Iris pigment epithelial cell (primary cell): Measurements from ENCODE around the gene TPRN.
A peak's percentile ranks its signal among the peaks of the same experiment; 100 is the strongest.

Experiments used
- DNase-seq: peaks from one replicate; pipeline ENCODE4 v3.0.0-alpha.2; 2011; ENCODE audit warnings: low read depth

The TPRN gene

DNA sequence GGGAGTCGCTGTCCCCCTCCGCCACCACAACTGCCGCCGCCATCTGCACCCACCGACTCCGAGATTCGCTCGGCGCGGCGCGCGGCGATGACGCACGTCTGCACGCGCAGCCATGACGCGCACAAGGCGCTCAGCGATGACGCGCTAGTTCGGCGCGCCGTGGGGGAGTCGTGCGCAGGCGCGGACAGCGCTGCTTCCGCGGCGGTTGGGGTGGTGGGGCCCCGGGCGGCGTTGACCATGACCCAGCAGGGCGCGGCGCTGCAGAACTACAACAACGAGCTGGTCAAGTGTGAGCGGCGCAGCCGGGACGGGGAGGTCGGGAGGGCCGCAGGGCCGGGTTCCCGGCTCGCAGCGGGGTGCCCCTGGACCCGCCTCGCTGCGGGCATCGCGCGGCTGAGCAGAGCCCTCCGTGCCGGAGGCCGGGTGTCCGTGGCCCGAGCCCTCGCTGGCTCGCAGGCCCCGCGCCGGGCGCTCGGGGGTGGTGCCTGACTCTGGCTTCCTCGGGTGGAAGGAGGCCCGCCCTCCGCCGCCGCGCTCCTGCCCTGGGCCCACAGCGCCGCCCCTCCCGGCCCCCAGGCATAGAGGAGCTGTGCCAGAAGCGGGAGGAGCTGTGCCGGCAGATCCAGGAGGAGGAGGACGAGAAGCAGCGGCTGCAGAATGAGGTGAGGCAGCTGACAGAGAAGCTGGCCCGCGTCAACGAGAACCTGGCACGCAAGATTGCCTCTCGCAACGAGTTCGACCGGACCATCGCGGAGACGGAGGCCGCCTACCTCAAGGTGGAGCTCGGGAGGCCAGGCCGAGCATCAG is 11.8 kb downstream of the TPRN start, which contains the start of the genes ANAPC2 and SSNA1:
TSS of gene ANAPC2 (minus strand) at position 71 of the 807 bp plus-strand sequence. CDS start at position 43, 28 bp downstream.
TSS of gene SSNA1 (plus strand) at position 187 of the 807 bp plus-strand sequence. CDS start at position 238, 51 bp downstream.
- peak; percentile 88 for DNase-seq

DNA sequence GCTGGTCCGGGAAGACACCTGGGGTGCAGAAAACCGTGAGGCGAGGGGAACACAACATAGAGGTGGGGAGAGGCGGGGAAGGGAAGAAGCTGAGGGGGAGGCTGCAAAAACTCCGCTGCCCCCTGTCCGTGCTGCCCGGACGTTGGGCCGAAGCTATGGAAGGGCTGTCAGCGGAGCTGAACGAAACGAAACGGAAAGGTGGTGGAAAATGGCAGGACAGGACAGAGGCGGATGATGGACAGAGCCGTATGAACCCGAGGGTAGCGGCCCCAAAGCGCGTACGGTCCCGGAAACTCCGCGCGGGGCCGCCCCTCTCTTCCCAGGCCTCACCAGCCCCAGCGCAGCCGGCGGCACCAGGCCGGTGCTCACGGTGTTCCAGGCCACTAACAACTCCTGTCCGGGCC is 12.5 kb downstream of the TPRN start:
- DNase-seq, result no peak

DNA sequence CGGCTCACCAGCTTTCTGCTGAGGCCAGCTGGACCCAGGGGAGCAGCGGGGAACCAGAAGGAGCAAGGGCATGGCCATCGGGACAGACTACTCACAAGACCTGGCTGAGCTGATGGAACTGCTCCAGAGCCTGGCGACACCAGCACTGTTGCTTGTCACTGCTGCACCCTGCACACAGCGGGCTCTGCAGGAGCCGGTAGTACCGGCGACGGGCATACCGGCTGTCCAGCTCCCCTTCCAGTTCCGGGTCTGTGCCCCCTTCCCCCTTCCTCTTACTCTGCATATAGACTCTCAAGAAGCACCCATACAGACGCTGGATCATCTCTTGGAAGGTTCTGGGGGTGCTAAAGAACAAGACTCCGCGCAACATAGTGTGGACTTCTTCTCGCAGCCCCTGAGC is 13.2 kb downstream of the TPRN start:
- no peak for DNase-seq

DNA sequence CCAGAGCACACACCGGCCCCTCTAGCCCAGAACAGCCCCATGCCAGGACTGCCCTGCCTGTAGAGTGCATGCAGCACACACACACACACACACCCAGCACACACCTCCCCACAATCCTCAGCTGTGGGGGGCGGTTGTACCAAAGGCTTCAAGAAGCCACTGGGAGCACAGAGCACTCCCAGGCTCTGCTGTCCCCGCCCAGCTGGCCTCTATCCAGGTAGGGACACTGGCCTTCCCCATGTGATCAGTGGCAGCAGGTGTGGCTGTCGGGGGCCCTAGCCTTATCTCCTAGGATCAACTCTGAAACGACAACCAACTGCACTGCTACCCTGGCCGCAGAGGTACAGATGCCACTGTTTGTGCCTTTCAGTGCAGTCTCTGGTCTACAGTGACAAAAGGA is 14.2 kb downstream of the TPRN start:
- no peak for DNase-seq

DNA sequence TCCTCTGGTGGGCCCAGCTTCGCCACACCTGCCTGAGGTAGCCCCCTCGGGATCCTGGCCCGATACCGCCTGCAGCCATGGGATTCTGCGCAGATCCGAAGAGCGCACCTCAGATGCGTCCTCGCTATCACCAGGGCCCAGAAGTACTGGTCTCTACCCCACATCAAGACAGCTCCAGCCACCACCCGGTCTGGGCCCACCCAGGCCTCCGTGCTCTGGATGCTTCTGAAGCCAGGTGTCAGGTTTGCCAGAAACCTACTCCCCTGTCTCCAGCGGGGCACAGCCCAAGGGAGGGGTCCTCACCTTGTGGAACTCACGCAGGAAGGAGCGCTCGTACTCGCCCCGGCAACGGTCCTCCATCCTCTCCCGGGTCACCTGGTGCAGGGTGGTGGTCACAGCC is 14.6 kb downstream of the TPRN start:
- no peak for DNase-seq

DNA sequence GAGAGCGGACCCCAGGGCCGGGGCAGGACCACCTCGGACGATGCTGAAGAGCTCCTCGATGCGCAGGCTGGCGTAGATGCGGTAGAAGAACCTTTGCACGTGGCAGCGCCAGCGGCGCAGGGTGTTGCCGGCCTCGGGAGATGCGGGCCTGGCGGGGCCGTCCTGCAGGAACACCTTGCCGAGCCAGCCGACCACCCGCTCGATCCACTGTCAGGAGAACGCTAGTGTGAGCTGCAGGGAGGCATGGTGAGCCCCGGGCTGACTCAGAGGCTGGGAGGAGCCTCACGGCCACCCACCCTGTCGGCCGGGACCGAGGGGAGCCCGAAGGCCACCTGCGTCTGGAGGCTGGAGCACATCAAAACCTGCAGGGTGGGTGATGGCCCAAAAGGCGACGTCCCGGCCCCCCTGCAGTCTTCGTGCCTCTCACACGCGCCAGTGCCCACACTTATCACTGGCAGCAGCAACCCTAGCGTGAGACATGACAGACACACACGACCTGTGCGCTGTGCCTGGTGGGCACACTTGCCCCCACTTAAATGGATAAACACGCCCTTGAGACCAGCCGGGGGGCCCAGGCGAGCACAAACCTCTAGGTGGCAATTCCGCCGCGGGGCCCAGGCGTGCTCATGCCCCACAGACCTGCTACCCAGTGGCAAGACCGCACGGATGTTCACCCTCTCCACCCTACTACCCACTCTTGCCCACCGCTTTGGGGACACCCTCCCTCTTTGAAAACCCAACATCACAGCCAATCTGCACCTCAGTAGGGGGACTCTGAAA is 15.5 kb downstream of the TPRN start:
- DNase-seq, result no peak

DNA sequence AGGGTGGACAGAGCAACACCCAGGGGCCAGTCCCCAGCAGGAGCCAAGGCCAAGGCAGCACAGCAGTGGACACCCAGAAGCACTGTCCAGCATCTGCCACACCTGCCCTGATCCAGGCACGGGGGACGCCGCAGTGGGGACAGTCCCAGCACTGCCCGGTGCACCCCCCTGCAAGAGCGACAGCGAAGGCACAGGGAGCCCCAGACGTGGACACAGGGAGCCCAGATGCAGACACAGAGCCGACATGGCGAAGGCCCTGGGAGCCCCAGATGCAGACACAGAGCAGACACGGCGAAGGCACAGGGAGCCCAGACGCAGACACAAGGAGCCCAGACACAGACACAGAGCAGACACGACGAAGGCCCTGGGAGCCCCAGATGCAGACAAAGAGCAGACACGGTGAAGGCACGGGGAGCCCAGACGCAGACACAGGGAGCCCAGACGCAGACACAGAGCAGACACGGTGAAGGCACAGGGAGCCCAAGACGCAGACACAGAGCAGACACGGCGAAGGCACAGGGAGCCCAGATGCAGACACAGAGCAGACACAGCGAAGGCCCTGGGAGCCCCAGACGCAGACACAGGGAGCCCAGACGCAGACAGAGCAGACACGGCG is 16.5 kb downstream of the TPRN start:
- no peak for DNase-seq

DNA sequence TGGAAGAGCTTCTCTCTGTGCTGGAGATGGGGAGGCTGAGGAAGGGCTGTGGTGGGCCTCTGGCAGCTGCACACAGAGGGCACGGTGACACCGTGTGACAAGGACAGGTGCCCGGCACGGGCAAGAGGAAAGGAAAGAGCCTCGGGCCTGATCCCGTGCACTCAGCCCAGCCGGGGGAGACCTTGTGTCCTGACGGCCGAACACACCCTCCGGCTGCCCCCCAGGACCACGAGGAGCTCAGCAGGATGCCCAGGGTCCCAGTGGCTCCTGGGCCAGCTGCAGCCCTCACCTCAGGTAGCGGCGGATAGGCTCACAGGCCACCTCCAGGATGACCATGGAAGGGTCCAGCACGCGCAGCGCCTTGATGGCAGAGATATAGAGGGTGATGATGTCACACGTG is 17.7 kb downstream of the TPRN start:
- DNase-seq, result no peak

DNA sequence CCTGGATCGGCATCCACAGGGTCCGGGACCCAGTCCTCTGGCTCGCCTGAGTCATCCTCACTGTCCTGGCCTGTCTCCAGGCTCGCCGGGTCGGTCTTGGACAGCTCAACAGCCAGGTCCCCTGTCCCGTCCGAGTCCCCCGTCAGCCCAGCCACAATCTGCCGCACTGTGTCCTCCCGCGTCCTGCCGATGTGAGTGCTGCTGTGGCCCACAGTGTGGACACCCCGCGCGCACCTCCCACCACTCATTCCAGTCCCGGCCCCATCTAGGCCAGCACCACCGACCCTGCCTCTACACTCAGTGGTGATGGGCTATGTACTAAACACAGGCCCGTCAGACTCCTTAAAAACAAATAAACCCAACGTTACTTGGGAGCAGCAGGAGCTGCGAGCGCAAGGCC is 18.9 kb downstream of the TPRN start:
- DNase-seq, result no peak

DNA sequence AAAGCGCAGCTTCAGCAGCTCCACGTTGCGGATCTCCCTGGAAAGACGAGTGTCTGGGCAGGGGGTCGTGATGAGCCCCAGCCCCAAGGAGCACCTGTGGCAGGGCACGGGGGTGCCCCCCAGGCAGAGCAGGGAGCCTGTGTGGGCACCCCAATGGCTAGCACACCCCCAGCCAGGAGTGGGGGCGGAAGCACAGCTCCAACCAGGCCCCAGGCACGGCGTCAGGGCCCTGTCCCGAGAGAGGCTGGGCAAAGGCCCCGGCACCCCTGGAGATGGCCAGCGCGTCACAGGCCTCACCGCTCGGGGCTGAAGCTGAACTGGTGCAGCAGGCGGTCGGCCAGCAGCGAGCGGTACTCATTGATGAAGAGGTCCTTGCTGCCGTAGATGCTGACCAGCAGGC is 20.1 kb downstream of the TPRN start:
- no peak for DNase-seq

DNA sequence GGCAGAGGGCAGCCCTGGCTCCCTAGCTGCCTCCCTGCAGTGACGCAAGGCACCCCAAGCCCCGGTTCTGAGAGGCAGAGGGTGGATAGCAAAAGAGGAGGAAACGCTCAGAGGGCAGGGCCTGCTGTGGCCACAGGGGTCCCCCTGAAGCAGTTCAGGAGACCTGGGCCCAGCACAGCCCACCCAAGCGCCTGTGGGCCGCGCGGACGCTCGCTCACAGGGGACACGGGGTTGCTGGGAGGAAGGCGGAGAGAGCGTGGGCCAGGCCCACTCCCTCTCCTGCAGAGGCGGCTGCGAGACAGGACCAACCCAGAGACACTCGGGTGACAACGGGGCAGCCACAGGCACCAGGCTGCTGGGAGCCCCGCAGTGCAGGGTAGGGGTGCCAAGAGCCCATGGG is 20.8 kb downstream of the TPRN start:
- DNase-seq, result no peak

DNA sequence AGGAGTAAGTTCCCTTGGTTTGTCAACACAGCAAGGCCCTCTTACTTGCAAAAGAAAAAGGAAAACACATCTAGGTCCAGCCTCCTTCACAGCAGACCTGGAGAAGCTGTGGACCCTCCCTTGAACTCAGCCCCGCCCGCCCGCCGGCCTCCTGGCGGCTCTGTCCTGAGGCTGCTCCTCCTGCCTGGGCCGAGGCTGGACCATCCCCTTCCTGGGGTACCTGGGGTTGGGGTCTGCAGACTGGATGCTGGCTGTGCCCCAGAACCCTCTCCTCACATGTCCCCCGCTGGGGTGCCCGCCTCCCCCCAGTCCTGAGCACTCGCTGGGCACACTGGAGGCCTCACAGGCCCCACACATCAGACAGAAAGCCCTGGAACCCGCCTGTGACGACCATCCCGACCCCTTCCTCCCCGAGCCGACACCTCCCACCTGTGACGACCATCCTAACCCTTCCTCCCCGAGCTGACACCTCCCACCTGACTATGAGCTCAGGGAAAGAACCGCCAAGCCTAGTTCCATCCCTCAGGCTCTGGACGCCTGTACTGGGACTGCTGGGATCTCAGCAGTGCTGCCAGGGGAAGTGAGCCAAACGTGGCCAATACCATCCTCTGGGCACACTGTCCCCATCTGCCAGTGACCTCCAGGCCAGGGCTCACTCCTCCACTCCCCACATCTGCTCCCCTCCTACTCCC is 21.5 kb downstream of the TPRN start:
- no peak for DNase-seq

DNA sequence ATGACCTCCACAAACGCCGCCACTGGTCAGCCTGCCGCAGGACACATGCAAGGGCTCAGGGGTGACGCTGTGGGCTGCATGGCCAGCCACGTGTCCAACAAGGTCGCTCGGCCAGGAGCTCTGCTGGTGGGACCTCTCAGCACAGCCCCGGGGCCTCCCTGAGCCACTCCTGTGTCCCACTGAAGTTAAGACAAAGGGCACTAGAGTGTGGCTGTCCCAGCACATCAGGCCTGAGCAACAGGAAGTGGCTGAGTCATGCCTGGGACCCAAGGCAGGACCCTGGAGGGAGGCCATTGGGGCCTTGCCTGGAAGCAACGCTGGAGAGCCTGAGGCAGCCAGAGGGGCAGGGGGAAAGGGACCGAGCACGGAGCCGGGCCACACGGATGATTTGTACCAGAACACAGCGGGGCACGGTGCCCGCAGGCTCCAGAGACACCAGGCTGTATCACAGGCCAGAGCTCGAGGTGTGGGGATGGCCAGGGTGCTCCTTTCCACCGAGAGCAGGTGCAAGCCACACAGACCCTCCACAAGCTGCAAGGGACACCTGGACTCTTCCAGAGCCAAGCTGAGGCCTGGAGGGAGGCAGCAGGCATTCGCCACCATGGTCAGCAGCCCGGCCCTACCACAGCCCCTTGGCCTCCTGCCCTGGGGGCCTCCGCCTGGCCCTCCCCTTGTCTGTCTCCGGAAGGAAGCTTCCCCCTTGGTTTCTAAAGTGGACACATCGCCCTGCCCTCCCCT is 22.2 kb downstream of the TPRN start:
- DNase-seq, result no peak

DNA sequence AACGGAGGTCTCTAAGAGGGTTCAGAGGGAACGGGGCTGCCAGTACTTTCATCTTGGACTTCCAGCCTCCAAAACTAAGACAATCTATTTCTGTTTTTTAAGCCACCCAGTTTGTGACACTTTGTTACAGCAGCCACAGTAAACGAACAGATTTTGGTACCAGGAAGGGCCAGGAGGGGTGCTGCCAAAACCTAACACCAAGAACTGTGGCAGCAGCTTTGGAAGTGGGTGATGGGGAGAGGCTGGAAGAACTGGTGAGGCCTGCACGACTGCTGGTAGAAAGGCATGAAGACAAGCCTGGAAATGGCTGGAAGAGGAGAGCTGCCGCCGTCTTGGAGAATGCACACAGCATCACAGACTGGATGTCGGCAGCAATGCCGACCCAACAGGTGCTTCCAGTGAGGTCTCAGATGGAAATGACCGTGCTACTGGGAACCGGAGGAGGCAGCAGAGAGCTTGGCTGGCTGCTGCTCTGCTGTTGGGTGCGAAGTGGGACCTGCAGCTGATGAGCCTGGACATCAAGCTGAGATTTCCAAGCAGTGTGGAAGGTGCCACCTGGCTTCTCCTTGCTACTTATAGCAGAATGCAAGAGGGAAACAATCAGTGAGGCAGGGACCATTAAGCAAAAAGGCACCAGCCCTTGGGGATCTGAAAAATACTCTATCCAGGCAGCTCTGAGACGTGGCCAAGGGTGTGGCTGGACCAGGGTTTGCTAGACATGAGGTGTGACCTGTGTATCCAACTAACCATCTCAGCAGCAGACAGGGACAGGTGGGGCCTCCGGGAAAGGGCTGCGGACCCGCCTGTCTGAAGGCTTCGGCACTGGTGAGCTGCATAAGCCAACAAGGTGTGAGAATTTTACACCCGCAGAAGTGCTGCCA is 24.0 kb downstream of the TPRN start:
- peak; percentile 54 for DNase-seq

DNA sequence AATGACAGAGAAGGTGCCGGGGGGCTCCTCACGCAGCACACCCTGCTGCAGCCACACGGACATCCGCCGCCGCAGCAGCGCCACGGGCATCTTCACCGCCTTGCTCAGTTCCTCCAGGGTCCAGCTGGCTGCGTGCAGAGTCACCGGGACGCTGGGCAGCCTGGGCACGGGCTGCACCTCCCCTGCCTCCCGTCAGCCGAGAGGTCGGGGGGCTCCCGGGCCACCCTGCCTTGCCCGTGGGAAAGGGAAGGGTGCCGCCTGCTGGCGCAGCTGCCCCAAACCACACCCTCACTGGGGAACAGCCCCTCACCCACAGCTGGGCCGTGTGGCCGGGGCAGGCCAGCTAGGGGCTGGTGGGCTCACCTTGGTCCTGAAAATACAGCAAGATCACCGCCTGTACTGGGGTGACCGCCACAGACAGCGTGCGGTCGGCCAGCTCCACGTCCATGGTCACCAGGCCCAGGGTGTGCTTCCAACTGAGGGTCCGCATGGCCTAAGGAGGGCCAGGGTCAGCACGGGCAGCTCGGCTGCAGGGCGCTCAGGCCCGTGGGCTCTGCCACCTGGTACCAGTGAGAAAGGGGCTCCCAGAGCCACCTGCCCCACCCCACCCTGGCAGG is 25.1 kb downstream of the TPRN start:
- DNase-seq, result no peak

DNA sequence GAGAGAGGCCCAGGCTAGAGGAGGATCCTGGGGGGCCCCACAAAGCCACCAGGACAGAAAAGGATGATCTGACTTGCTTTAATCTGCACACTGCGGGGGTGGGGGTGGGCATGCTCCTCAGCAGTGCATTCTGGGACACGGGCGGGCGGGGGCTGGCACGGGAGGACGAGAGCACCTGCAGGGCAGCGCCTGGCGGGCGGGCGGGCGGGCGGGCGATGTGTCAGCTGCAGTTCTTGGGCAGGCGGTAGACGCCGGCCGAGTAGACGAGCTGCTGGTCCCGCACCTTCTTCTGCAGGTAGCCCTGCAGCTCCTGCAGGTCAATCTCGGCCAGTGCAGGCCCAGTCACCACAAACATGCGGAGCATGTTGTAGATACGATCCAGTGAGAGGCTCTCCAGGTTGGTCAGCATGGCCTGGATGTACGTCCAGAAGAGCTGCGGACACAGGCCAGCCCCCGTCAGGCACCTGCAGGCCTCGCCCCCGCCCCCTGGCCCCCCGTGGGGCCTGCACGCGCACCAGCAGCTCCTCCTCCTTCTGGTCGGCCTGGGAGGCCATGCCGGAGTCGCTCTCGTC is 25.7 kb downstream of the TPRN start:
- no peak for DNase-seq

DNA sequence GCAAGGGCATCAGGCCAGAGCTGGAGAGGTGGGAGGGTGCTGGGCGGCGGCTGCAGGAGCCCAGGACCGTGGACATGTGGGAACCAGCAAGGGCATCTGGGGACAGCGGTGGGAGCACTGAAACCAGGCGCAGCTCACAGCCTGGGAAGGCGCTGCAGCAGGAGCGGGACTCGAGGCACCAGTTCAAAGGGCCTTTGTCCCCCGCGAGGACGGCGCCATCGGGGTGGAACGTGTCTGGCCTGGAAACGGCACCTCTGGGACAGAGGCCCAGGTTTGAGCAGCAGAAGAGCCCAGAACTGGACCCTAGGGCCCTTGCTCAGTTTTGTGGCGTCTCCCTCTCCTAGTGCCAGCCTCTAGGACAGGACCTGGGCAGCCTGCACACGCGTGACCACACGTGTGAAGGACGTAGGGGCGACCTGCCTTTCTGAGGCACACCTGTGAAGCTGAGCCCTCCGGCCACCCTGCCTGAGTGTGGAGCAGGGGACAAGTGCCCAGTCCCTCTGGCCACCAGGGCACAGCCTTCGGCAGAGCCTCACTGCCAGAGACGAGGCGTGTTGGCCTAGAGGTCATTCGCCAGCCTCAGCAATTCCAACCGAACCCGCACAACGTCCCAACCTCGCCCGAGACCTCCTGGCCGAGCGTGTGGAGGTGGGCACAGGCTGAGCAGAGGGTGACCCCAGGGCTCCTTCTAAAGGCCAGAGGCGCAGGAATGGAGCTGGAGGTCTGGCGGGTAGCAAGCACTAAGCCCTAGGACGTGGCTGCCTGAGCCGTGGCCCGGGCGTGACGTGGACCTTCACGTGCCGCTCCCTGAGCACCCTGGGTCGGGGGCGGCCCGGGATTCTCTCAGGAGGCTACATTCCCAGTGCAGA is 26.5 kb downstream of the TPRN start:
- no peak for DNase-seq

DNA sequence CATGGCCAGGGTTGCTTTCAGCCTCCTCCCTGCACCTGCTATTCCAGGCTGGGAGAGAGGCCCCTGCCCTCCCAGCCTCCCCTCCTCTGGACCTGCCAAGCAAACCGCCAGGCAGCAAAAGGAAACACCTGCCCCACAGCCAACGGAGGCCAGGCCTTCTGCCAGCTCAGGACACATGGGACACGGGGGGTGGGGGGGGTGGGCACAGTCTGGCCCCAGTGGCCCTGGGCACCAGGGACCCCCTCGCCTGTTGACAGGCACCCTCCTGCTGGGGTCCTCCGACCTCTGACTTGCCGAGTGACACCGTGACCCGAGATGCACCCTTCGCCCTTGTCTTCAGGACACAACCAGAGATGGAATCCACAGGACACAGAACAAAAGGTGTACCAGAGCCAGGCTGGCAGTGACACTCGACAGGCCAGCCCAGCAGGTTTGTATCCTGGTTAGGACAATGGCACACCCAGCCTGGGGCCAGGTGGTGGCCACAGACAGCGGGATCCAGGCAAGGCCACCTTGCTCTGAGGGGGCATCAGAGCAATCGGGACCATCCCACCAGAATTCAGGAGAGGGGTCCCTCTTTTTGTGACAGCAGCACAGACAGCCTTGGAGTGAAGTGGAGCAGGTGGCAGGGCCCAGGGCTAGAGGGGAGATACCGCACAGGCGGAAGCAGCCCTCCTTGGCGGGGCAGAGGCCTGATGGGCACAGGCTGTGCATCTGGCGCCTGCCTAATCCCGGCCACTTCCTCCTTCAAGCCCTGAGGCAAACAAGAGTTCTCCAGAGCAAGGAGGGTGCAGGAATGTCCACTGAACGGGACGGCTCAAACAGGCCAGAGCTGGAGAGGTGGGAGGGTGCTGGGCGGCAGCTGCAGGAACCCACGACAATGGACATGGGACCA is 27.4 kb downstream of the TPRN start:
- DNase-seq, result no peak
